Measurements from ENCODE around the gene LPP.

DNA sequence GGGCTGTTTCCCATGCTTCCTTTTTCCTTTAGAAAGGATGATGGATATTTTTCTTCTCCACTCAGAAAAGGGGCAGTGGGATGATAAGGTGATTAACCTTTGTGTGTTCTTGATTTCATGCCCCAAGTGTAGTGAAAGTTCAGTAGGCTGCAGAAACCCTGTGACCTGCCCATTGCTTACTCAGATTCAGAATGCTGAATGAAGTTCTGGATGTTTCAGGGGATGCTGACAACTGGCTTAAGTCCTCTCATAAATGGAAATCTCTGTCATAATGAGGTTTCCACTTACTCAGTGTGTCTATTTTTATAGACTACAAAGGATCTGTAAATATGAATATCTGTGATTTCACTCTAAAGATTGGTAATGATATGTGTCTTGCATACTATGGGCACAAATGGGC is 546.5 kb downstream of the LPP start:
- no peak for TF ChIP-seq POLR2AphosphoS5 (IDR thresholded peaks at IDR 0.05; ENCODE audit: low read depth, low read length)
- TF ChIP-seq POLR2A (IDR thresholded peaks at IDR 0.05; ENCODE audit: low read depth, low read length): no peak
- TF ChIP-seq SPI1 (IDR thresholded peaks at IDR 0.05; ENCODE audit: low read depth, low read length): no peak

All from GM12891 (cell line).